ENCODE measurements around the gene SLC7A6. TPM values are rescaled to one million over a fixed set of nuclear protein-coding genes. Genes with fewer than 3 reads are reported as not detected.

SLC7A6 gene
- total RNA-seq, 1 donor from 2014 or later, result 20.8 TPM

GRCh38 chr16:68247932-68248331 lies 16.4 kb upstream of the SLC7A6 start:
- H3K4me3 Mint-ChIP-seq (ENCODE audit: unreplicated experiment), result peak overlapping the region; percentile 28
- H3K27me3 Mint-ChIP-seq (ENCODE audit: unreplicated experiment), result peaks cover 14% of the 10 kb centered on the region
- H3K9me3 Mint-ChIP-seq (ENCODE audit: unreplicated experiment), result no peaks in the 10 kb centered on the region
- H3K27ac Mint-ChIP-seq (ENCODE audit: unreplicated experiment), result no peak overlapping the region
- TF ChIP-seq CTCF (IDR thresholded peaks at IDR 0.05; ENCODE audit: unreplicated experiment), result no peak
- H3K4me1 Mint-ChIP-seq (ENCODE audit: unreplicated experiment), result peaks cover 11% of the 10 kb centered on the region
- peaks cover 14% of the 10 kb centered on the region for H3K36me3 Mint-ChIP-seq (ENCODE audit: low read depth, unreplicated experiment)
- no peak for DNase-seq (ENCODE audit: low spot score)

- Mint-ChIP-seq H3K4me3 (ENCODE audit: unreplicated experiment) (no peak overlapping the region), H3K9me3 (ENCODE audit: unreplicated experiment) (no peaks in the 10 kb centered on the region), H3K4me1 (ENCODE audit: unreplicated experiment) (peaks cover 11% of the 10 kb centered on the region), H3K36me3 (ENCODE audit: low read depth, unreplicated experiment) (peaks cover 14% of the 10 kb centered on the region), H3K27me3 (ENCODE audit: unreplicated experiment) (peaks cover 14% of the 10 kb centered on the region), H3K27ac (ENCODE audit: unreplicated experiment) (no peak overlapping the region)
- no peak for DNase-seq (ENCODE audit: low spot score)
- TF ChIP-seq CTCF (IDR thresholded peaks at IDR 0.05; ENCODE audit: unreplicated experiment), result no peak
Observed at GRCh38 chr16:68249371-68249770, 15.0 kb upstream of the SLC7A6 start.

- Mint-ChIP-seq H3K9me3 (ENCODE audit: unreplicated experiment) (no peaks in the 10 kb centered on the region), H3K36me3 (ENCODE audit: low read depth, unreplicated experiment) (peaks cover 10% of the 10 kb centered on the region), H3K27ac (ENCODE audit: unreplicated experiment) (no peak overlapping the region), H3K4me3 (ENCODE audit: unreplicated experiment) (peak overlapping the region; percentile 66), H3K4me1 (ENCODE audit: unreplicated experiment) (peaks cover 11% of the 10 kb centered on the region), H3K27me3 (ENCODE audit: unreplicated experiment) (peaks cover 6% of the 10 kb centered on the region)
- no peak for DNase-seq (ENCODE audit: low spot score)
- TF ChIP-seq CTCF (IDR thresholded peaks at IDR 0.05; ENCODE audit: unreplicated experiment), result no peak
Observed at GRCh38 chr16:68250951-68251350, 13.4 kb upstream of the SLC7A6 start.

- DNase-seq (ENCODE audit: low spot score), result no peak
- no peak overlapping the region for H3K27ac Mint-ChIP-seq (ENCODE audit: unreplicated experiment)
- H3K9me3 Mint-ChIP-seq (ENCODE audit: unreplicated experiment), result no peaks in the 10 kb centered on the region
Observed at GRCh38 chr16:68251832-68252231, 12.5 kb upstream of the SLC7A6 start.

GRCh38 chr16:68252383-68252782 lies 11.9 kb upstream of the SLC7A6 start:
- H3K4me1 Mint-ChIP-seq (ENCODE audit: unreplicated experiment), result no peaks in the 10 kb centered on the region
- peaks cover 4% of the 10 kb centered on the region for H3K27me3 Mint-ChIP-seq (ENCODE audit: unreplicated experiment)

More at GRCh38 chr16:68251832-68252231, 12.5 kb upstream of the SLC7A6 start:
- Mint-ChIP-seq H3K36me3 (ENCODE audit: low read depth, unreplicated experiment) (peaks cover 4% of the 10 kb centered on the region), H3K4me3 (ENCODE audit: unreplicated experiment) (no peak overlapping the region), H3K27me3 (ENCODE audit: unreplicated experiment) (peaks cover 4% of the 10 kb centered on the region), H3K4me1 (ENCODE audit: unreplicated experiment) (peaks cover 4% of the 10 kb centered on the region)
- TF ChIP-seq CTCF (IDR thresholded peaks at IDR 0.05; ENCODE audit: unreplicated experiment), result no peak

More at GRCh38 chr16:68252383-68252782, 11.9 kb upstream of the SLC7A6 start:
- no peak overlapping the region for H3K4me3 Mint-ChIP-seq (ENCODE audit: unreplicated experiment)
- H3K36me3 Mint-ChIP-seq (ENCODE audit: low read depth, unreplicated experiment), result peaks cover 4% of the 10 kb centered on the region
- H3K27ac Mint-ChIP-seq (ENCODE audit: unreplicated experiment), result no peak overlapping the region
- no peak for DNase-seq (ENCODE audit: low spot score)
- no peak for TF ChIP-seq CTCF (IDR thresholded peaks at IDR 0.05; ENCODE audit: unreplicated experiment)
- no peaks in the 10 kb centered on the region for H3K9me3 Mint-ChIP-seq (ENCODE audit: unreplicated experiment)
